Keratinocyte (primary cell): Measurements from ENCODE around the gene CPEB1.

Experiments used
- CTCF ChIP-seq, 3 experiments: IDR thresholded peaks in 1 of 3; conservative IDR thresholded peaks in 1 of 3; optimal IDR thresholded peaks in 1 of 3; 2 replicates in 2 of 3; 3 replicates in 1 of 3; pipeline versions ENCODE3 to v1.5.1; 2011; ENCODE audit warnings: low read length in 3 of 3, mild to moderate bottlenecking in 3 of 3, moderate library complexity in 2 of 3, control low read depth in 1 of 3, inconsistent platforms in 1 of 3; ENCODE audit not compliant: insufficient read depth in 2 of 3; ENCODE audit errors: extremely low read depth in 1 of 3
- EZH2 ChIP-seq: IDR thresholded peaks from one replicate; pipeline ENCODE4 v1.6.1; 2012; ENCODE audit warnings: inconsistent platforms, mild to moderate bottlenecking, low read length, moderate library complexity

GRCh38 chr15:82613747-82614146 is 33.4 kb downstream of the CPEB1 start:
- TF ChIP-seq CTCF (optimal IDR thresholded peaks at IDR 0.05 in 1 of 3, IDR thresholded peaks at IDR 0.05 in 1 of 3, conservative IDR thresholded peaks at IDR 0.05 in 1 of 3; ENCODE audit: extremely low read depth in 1 of 3, insufficient read depth in 2 of 3, low read length in 3 of 3), result no peak
- no peak for TF ChIP-seq EZH2
